A549 (cell line): Measurements from ENCODE around the gene CBX5.

ENCODE experiments used
- CEBPB ChIP-seq, 2 experiments: fragments of >200 bp in 1 of 2; sonication (Bioruptor Twin) in 1 of 2; formaldehyde crosslinking in 1 of 2; IDR thresholded peaks; 2 replicates each; pipeline ENCODE4 v1.6.1; 2012 to 2016
- CHD2 ChIP-seq: fragments of 150-350 bp; IDR thresholded peaks from 2 replicates; pipeline ENCODE4 v1.6.1; 2014; ENCODE audit warnings: low read length; ENCODE audit not compliant: partially characterized antibody
- CTCF ChIP-seq: fragments of >200 bp; sonication (Bioruptor Twin); formaldehyde crosslinking; IDR thresholded peaks from 3 replicates; pipeline ENCODE4 v1.5.1; 2016
- MAFK ChIP-seq: fragments of 450-650 bp; IDR thresholded peaks from 2 replicates; pipeline ENCODE4 v1.6.1; 2014; ENCODE audit not compliant: partially characterized antibody
- MAX ChIP-seq: IDR thresholded peaks from 2 replicates; pipeline ENCODE4 v1.6.1; 2012
- MYC ChIP-seq: IDR thresholded peaks from 2 replicates; pipeline ENCODE4 v1.6.1; 2012; ENCODE audit warnings: mild to moderate bottlenecking, inconsistent platforms, low read length, improper control_type of control experiment, borderline replicate concordance
- NPAS2 ChIP-seq: fragments of 250-450 bp; sonication (Bioruptor Pico); IDR thresholded peaks from 2 replicates; pipeline ENCODE4 v1.8.0; 2022; ENCODE audit warnings: mild to moderate bottlenecking, moderate library complexity, borderline replicate concordance
- POLR2A ChIP-seq: IDR thresholded peaks from 2 replicates; pipeline ENCODE4 v1.6.1; 2012; ENCODE audit warnings: mild to moderate bottlenecking, low read length
- POLR2AphosphoS2 ChIP-seq: conservative IDR thresholded peaks from 2 replicates; pipeline ENCODE4 v1.6.1; 2012; ENCODE audit warnings: low read length, improper control_type of control experiment, inconsistent platforms
- RAD21 ChIP-seq, 2 experiments: fragments of >200 bp in 1 of 2; sonication (Bioruptor Twin) in 1 of 2; formaldehyde crosslinking in 1 of 2; IDR thresholded peaks in 1 of 2; conservative IDR thresholded peaks in 1 of 2; 2 replicates in 1 of 2; 3 replicates in 1 of 2; pipeline ENCODE4 v1.6.1; 2012 to 2018; ENCODE audit warnings: inconsistent platforms in 1 of 2
- ZC3H11A ChIP-seq: fragments of 450-650 bp; IDR thresholded peaks from 2 replicates; pipeline ENCODE4 v1.6.1; 2014; ENCODE audit warnings: antibody characterized with exemption, mild to moderate bottlenecking
- ZFP36 ChIP-seq: fragments of 450-650 bp; IDR thresholded peaks from 2 replicates; pipeline ENCODE4 v1.6.1; 2014; ENCODE audit warnings: borderline replicate concordance; ENCODE audit not compliant: partially characterized antibody

DNA sequence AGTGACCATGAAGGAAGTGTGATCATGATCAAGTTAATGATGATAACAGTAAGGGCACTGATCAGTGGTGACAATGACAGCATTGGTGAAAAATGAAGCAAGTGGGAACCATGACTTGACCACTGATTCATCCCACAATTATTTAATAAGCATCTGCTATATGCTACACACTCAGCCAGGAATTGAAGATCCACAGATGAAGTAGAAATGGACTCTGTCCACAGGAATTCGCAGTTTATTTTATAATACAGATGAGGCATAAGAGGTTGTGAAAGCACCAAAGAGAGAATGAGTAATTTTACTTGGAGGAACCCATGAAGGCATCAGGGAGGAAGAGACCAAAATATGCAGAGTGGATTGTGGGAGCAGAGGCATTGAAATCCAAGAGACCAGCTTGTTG, 57.3 kb downstream of the CBX5 start:
- no peak for TF ChIP-seq ZFP36
- TF ChIP-seq CTCF, result no peak
- TF ChIP-seq POLR2AphosphoS2, result no peak
- TF ChIP-seq RAD21 (conservative IDR thresholded peaks at IDR 0.05 in 1 of 2, IDR thresholded peaks at IDR 0.05 in 1 of 2), result no peak
- no peak for TF ChIP-seq MYC
- TF ChIP-seq POLR2A, result no peak
- no peak for TF ChIP-seq ZC3H11A
- peak in 1 of 2 experiments; percentile 17; a peak in 1 of 4 replicates for TF ChIP-seq CEBPB (IDR thresholded peaks at IDR 0.05)
- TF ChIP-seq MAX, result no peak
- no peak for TF ChIP-seq NPAS2 (CRISPR knock-in tag)
- TF ChIP-seq MAFK, result no peak
- TF ChIP-seq CHD2, result no peak
